CD1c-positive myeloid dendritic cell (primary cell): ENCODE results near the gene MYO1B.

Experiments
- DNase-seq: peaks from one replicate; pipeline ENCODE4 v3.0.0-alpha.2; 2016; ENCODE audit errors: extremely low spot score

The MYO1B gene

GRCh38 chr2:191322828-191323506 lies 77.8 kb downstream of the MYO1B start:
- no peak for DNase-seq

GRCh38 chr2:191325651-191326365 lies 80.6 kb downstream of the MYO1B start:
- no peak for DNase-seq

DNA sequence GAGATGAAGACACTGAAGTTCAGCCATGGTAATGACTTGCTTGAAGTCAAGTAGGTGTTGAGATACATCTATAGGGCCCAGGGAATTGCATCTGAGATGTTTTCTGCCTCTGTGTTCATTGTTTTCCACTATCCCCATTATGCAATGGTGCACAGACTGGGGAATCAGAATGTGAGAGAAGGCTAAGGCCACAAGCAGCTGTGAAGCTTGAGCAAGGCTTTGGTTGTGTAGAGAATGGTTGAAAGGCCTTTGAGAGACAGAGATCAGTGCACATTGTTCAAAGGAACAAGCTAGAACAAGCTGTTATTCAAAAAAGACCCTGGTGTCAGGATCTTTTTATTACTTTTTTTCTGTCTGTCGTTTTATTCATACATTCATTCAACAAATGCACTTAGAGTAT lies 82.3 kb downstream of the MYO1B start:
- no peak for DNase-seq

DNA sequence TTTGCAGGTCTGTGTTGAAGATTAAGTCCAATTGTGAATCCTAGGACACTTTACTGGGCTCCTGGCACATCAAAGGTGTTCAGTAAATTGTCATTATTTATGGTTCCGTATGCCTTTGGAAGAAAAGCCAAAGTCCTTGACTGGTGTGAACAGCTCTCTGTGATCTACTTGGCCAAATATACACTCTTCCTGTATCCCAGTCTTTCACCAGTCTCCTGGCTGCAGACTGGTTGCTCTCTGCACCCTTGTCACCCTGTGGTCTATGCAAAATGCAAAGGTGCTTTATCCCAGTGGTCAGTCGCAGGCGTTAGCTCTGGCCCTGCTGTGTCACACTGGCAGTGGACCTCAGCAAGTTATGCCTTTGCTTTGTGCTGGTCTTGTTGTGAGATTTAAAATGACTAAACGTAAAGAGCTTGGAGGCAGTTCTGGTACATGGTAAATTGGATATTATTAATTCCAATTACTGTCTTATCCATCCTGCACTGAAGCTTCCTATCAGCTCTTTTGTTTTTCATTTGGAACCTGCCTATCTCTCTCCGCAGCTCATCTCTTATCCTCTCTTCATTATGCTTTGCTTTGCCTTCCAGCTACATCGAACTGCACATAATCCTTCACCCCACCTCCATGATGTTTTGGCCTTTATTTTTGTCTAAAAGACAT lies 83.1 kb downstream of the MYO1B start:
- no peak for DNase-seq

GRCh38 chr2:191329841-191330240 lies 84.6 kb downstream of the MYO1B start:
- no peak for DNase-seq

DNA sequence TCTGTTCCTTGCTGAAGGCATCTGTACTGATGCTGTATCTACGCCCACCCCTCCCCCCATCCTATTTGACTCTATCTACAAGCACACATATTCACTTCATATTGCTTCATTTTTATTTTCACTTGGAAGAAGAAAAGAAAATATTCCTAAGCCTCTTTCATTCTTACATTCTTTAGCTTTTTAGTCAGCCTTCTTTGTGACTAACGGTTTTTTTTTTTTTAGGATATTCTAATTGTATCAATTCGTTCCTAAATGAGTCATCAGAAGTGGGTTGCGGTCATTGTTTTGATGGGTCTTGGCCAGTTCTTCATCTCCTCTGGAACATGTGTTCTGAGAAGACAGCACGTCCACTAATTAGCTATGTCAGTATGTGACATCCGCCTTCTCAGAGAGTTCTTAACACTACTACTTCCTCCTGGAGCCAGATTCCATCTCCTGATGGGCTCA lies 88.7 kb downstream of the MYO1B start:
- DNase-seq = no peak

DNA sequence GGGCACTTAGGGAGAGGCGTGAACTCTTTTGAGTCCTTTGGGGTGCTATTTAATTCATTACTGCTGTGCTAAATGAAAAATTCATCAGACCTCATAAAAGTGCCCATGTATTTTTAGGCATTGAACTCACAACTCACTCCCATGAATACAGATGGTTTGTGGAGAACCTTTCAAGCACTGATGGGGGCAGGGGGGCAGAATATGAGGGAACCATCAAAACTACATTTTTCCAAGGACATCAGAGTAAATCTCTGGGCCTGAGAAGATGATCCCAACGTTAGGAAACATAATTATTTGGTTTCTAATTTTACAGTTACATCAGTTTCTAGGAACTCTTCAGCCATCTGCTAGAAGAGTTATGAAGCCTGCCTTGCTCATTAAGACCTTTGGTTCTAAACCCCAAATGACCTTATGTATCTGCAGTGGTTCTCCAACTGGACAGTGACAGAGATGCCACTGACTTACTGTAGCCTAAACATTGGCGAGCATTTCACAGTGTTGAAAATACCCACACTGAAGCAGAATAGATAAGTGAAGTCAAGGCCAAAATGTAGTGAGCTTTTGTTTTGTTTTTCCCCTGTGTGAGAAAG lies 90.8 kb downstream of the MYO1B start:
- no peak for DNase-seq

- no peak for DNase-seq
These were observed 96.2 kb downstream of the MYO1B start for GRCh38 chr2:191341436-191341835.

GRCh38 chr2:191343796-191344338 lies 98.7 kb downstream of the MYO1B start:
- no peak for DNase-seq

GRCh38 chr2:191345788-191346187 lies 100.6 kb downstream of the MYO1B start:
- no peak for DNase-seq

- no peak for DNase-seq
These were observed 102.0 kb downstream of the MYO1B start for GRCh38 chr2:191347154-191347553.

DNA sequence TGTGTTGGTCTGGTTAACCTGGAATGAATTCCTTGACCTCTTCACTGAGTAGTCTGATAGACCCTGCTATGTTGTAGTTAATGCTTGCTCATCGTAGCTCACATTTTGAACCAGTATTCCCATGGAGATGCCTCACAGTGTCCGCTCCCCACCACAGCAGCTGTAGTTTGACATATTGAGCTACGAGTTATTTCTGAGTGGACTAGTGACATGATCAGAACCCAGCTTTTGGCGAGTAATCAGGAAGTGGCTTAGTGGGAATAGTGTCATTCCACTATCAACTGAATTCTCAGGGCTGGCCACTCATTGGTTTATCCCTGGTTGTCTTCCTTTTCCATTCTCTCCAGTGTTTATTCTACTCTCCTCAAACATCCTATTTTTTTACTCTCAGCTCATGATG lies 102.7 kb downstream of the MYO1B start:
- DNase-seq = no peak

DNA sequence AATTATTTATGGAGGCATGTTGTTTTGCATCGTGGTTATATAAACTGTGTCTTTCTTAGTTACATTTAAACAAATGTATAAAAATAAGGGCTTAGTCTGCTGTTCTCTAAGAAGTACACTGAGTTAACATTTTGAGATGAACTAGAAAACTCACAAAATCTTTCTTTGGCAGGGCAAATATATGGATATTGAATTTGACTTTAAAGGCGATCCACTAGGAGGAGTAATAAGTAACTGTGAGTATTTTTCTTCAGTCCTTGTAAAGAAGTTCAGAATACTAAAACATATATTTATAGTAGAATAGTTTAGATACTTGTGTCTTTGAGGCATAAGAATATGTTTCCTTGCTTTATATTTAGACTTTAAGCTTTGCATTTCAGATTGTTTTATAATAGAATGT lies 104.8 kb downstream of the MYO1B start:
- DNase-seq = no peak

DNA sequence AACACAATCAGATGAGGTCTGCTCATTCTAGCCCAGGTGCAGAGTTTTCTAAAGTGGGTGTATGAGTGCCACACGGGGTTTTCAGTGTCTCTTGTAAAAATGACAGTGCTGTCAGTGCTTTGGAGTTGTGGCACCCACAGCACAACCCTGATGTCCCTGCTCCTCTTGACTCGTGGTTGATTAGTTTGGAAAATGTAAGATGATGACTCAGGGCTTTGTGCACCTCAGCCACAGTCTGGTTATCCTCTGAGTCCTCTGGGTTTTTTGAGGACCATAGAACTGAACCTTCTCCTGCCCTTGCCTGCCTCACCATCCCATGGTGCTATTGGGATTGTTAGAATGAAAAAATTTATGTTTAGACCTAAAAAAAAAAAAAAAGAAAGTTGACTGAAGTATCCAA lies 105.6 kb downstream of the MYO1B start:
- DNase-seq = no peak

DNA sequence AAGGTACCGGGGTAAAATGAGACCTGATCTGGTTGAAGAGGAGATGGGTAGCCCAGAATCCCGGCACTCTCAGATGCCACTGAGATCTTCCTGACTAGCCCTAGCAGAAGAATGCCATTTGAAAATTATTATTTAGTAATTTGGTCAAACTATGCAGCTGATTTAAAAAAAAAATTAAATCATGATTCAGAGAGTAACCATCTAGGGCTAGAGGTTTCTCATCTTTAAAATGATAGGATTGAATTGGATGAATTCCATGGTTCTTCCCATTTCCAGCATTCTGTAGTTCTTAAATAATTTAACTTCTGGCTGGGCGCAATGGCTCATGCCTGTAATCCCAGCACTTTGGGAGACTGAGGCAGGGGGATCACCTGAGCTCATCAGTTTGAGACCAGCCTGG lies 106.1 kb downstream of the MYO1B start:
- no peak for DNase-seq

GRCh38 chr2:191351921-191352320 lies 106.7 kb downstream of the MYO1B start:
- no peak for DNase-seq

GRCh38 chr2:191352536-191352935 lies 107.3 kb downstream of the MYO1B start:
- no peak for DNase-seq

GRCh38 chr2:191355170-191355758 lies 110.1 kb downstream of the MYO1B start:
- DNase-seq = no peak

GRCh38 chr2:191357678-191358077 lies 112.5 kb downstream of the MYO1B start:
- DNase-seq = no peak

DNA sequence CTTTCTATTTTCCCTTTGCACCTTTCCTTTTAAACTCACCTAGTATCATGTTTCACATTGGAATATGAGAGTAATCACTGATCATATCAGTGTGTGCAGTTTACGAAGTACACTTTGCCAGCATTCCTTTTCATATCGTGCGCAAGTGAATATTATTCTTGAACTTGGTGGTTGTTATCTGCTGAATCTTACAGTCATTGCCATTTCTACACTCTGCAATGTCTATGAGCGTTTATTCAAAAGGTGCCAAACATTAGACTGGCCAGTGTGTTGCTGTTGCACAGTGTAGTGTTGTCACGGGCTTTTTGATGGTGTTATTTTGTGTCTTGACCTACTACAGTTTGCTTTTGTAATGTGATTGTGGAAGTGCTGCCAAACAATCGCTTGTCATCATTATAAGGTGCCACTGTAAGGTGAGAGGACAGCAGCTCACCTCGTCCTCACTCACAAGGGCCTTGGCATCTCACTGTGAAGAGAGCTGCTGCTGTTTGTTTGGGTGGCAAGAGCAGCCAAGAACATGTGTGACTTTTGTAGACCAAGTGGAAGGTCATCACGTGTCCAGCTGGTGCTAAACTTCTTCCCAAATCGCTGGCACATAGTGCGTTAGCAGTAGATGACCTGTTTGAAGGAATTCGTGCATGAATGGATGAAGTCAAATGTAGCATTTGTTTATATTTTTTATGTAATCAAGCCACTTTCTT lies 113.3 kb downstream of the MYO1B start:
- DNase-seq = no peak

DNA sequence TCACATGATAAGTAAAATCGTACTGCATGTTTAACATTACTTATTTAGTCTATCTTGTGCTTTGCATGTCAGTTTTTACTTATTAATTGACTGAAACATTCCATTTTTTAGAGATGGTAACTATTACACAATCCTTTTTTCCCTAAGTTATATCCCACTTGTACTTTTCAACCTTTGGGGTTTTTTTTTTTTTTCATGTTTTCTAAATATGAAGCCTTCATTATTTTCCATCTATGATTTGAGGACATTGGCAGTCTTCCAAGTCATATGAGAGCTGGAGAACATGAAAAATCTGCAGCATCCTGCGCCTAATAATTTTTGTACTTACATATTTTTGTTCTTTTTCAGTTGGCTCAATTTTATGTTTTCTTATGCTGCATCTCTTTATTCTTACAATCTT lies 113.9 kb downstream of the MYO1B start:
- no peak for DNase-seq
